ENCODE results near the gene SCRT2. TPM values are rescaled to one million over a fixed set of nuclear protein-coding genes. Genes with fewer than 3 reads are reported as not detected.

SCRT2 gene
- total and polyA plus RNA-seq, 2 of the 8 experiments (the other 6 are each of a cell fraction or from before 2014, with no cell fraction given): 0.12 to 0.34 TPM

- no peak overlapping the region for H3K14ac ChIP-seq (ENCODE audit: insufficient read length)
- H3K79me1 ChIP-seq (ENCODE audit: low read depth, low read length): no peaks in the 10 kb centered on the region
- H2AFZ ChIP-seq (ENCODE audit: low read length): peak overlapping the region; percentile 67; the same call in 1 of the 2 replicates
- peak overlapping the region; percentile 48 to 92 (median 58) for H3K4me3 ChIP-seq (ENCODE audit: extremely low read depth in 1 of 4, insufficient read depth in 2 of 4, low read depth in 3 of 4, low read length in 4 of 4)
- H3K36me3 ChIP-seq (ENCODE audit: control insufficient read depth in 2 of 4, insufficient read depth in 4 of 4, low read length in 3 of 4): no peaks in the 10 kb centered on the region
- H2BK20ac ChIP-seq (ENCODE audit: low read length): peak overlapping the region; percentile 95; the same call in 1 of the 2 replicates
- H3K27ac ChIP-seq (ENCODE audit: low read depth, low read length): no peak overlapping the region
- no peaks in the 10 kb centered on the region for H3K9me3 ChIP-seq (ENCODE audit: insufficient read depth in 2 of 2, low read depth in 1 of 2, low read length in 1 of 2)
- H2BK120ac ChIP-seq (replicated peaks; ENCODE audit: low read depth, low read length): no peak overlapping the region
- H4K91ac ChIP-seq (replicated peaks; ENCODE audit: insufficient read length, low read length): no peak overlapping the region
- H4K5ac ChIP-seq (ENCODE audit: insufficient read length, low read depth, low read length): no peak overlapping the region
- FAIRE-seq: no peak
- H3K56ac ChIP-seq (replicated peaks; ENCODE audit: insufficient read length, low read depth, low read length): no peak overlapping the region
- H3K23ac ChIP-seq (ENCODE audit: insufficient read length): no peak overlapping the region
- DNase-seq (ENCODE audit: low read depth in 1 of 2, low spot score in 2 of 2): peak in 1 of 2 experiments; percentile 64
- ChIA-PET POLR2A (ENCODE audit: partially characterized antibody) (interaction anchor here (0.7 to 1.8 kb wide), 4 partner anchors 11 to 52 kb away, joined by 3 to 7 read pairs (median 3); no protein-coding TSS in a partner anchor), CTCF (ENCODE audit: partially characterized antibody) (interaction anchor here (0.7 to 14.1 kb wide), 6 partner anchors 10 to 51 kb away, joined by 3 to 116 read pairs (median 4); no protein-coding TSS in a partner anchor)
- peaks cover 13% of the 10 kb centered on the region; the same call in 1 of the 2 replicates for H3K23me2 ChIP-seq (ENCODE audit: low read depth, low read length)
- H3K4me1 ChIP-seq (replicated peaks in 1 of 4; ENCODE audit: control insufficient read depth in 3 of 4, insufficient read depth in 4 of 4, low read length in 3 of 4): peaks cover 0 to 13% (median 7%) of the 10 kb centered on the region in 4 experiments; a peak in 5 of 7 replicates
- H3K4me2 ChIP-seq (ENCODE audit: insufficient read depth in 1 of 2, low read depth in 2 of 2, low read length in 2 of 2): peak overlapping the region; percentile 96 to 99
- peak overlapping the region; percentile 48 for H3K18ac ChIP-seq (ENCODE audit: extremely low read depth, low read length)
- peak overlapping the region; percentile 90 for H4K8ac ChIP-seq (ENCODE audit: extremely low read depth, insufficient read depth, low read length)
- peak overlapping the region; percentile 56; the same call in 1 of the 2 replicates for H2BK5ac ChIP-seq (ENCODE audit: low read depth, low read length)
- H2BK12ac ChIP-seq (ENCODE audit: low read depth, low read length): peak overlapping the region; percentile 94; the same call in 1 of the 2 replicates
- peak overlapping the region in 2 of 4 experiments; percentile 17 to 25; a peak in 2 of 7 replicates for H3K9ac ChIP-seq (replicated peaks in 1 of 4; ENCODE audit: extremely low read depth in 1 of 4, low read depth in 3 of 4, low read length in 3 of 4)
- peaks cover 3 to 38% (median 32%) of the 10 kb centered on the region in 4 experiments for H3K27me3 ChIP-seq (replicated peaks in 1 of 4; ENCODE audit: control insufficient read depth in 3 of 4, extremely low read depth in 1 of 4, insufficient read depth in 3 of 4, low read length in 3 of 4)
- H4K20me1 ChIP-seq (replicated peaks in 1 of 2; ENCODE audit: control insufficient read depth in 1 of 2, insufficient read depth in 2 of 2, low read length in 2 of 2): no peaks in the 10 kb centered on the region
- no peak overlapping the region for H3K4ac ChIP-seq (replicated peaks; ENCODE audit: insufficient read length, low read depth, low read length)
- no peak overlapping the region; the same call in 1 of the 2 replicates for H2BK15ac ChIP-seq (ENCODE audit: low read length)
- H2AK5ac ChIP-seq (ENCODE audit: low read depth, low read length): no peak overlapping the region
- TF ChIP-seq MAX (IDR thresholded peaks at IDR 0.05) (peak; percentile 63), KDM4A (IDR thresholded peaks at IDR 0.05; ENCODE audit: low read depth, low read length, severe bottlenecking) (peak; percentile 55), SAP30 (IDR thresholded peaks at IDR 0.05; ENCODE audit: insufficient read depth, insufficient replicate concordance, low read length) (peak; percentile 14), BCL11A (IDR thresholded peaks at IDR 0.05; ENCODE audit: low read depth in 2 of 2, low read length in 2 of 2) (no peak)
- TF ChIP-seq, protein P1, sequence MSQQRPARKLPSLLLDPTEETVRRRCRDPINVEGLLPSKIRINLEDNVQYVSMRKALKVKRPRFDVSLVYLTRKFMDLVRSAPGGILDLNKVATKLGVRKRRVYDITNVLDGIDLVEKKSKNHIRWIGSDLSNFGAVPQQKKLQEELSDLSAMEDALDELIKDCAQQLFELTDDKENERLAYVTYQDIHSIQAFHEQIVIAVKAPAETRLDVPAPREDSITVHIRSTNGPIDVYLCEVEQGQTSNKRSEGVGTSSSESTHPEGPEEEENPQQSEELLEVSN (IDR thresholded peaks at IDR 0.05): peak; percentile 67; the same call in 1 of the 2 replicates
- H3K79me2 ChIP-seq (ENCODE audit: control insufficient read depth in 1 of 2, insufficient read depth in 2 of 2, low read length in 2 of 2): no peaks in the 10 kb centered on the region
- WGBS, 2 experiments (ENCODE audit: extremely low coverage in 1 of 2, insufficient coverage in 1 of 2, insufficient read length in 1 of 2, insufficient replicate concordance in 2 of 2, low coverage in 1 of 2, low lambda C conversion rate in 2 of 2, missing lambda C conversion rate in 1 of 2): 7% methylated on average over 16 of the region's 24 CpGs; no CpG with 5 or more reads in 1 of the 2 experiments
Observed at GRCh38 chr20:676315-676937, 824 bp upstream of the SCRT2 start.
